ENCODE data around the gene FPR2. TPM values are rescaled to one million over a fixed set of nuclear protein-coding genes. Genes with fewer than 3 reads are reported as not detected.

The FPR2 gene
- total and polyA plus RNA-seq, 9 of the 15 experiments (the other 6 are each of a cell fraction or from before 2014, with no cell fraction given) = 0.03 to 0.15 (median 0.07) TPM; not detected in 6

DNA sequence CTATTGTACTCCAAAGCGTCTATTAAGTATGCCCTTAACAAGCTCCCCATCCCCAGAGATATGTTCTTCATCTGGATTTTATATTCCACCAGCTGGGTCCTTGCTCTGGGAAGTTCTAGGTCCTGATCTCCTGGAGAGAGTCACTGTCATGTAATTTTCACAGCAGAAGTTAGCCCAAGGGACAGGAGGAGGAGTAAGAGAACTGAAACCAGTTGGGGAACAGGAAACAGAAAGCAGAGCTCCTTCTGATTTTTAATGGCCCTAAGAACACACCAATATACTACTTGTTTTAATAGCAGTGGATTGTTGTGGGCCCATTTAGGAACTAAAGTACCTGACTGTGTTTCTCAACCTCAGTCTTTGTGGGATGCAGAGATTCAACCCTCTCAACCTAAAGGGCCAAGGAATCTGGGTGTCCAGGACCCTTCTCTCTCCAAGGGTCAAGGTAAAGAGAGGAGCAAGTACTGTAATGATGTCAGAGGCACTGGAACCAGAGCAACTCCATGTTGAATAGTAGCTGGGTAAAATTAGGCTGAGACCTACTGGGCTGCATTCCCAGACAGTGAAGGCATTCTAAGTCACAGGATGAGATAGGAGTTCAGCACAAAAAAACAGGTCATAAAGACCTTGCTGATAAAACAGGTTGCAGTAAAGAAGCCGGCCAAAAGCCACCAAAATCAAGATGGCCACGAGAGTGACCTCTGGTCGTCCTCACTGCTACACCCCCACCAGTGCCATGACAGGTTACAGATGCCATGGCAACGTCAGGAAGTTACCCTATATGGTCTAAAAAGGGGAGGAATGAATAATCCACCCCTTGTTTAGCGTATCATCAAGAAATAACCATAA, 25.9 kb downstream of the FPR2 start (continued):
- TF ChIP-seq, protein P1, sequence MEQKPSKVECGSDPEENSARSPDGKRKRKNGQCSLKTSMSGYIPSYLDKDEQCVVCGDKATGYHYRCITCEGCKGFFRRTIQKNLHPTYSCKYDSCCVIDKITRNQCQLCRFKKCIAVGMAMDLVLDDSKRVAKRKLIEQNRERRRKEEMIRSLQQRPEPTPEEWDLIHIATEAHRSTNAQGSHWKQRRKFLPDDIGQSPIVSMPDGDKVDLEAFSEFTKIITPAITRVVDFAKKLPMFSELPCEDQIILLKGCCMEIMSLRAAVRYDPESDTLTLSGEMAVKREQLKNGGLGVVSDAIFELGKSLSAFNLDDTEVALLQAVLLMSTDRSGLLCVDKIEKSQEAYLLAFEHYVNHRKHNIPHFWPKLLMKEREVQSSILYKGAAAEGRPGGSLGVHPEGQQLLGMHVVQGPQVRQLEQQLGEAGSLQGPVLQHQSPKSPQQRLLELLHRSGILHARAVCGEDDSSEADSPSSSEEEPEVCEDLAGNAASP (IDR thresholded peaks at IDR 0.05) = no peak
- no peak for TF ChIP-seq CREM (IDR thresholded peaks at IDR 0.05; ENCODE audit: low read depth)
- no peak for TF ChIP-seq BRF1 (IDR thresholded peaks at IDR 0.05; ENCODE audit: borderline replicate concordance, extremely low read depth, insufficient read length)
- no peak for TF ChIP-seq ARID3A (IDR thresholded peaks at IDR 0.05; ENCODE audit: borderline replicate concordance, low read depth, low read length)
- no peak for TF ChIP-seq MEIS2 (IDR thresholded peaks at IDR 0.05; ENCODE audit: partially characterized antibody)
- no peak for TF ChIP-seq SMARCA5 (IDR thresholded peaks at IDR 0.05)
- TF ChIP-seq LEF1 (IDR thresholded peaks at IDR 0.05) = no peak
- TF ChIP-seq MAFG (tag; conservative IDR thresholded peaks at IDR 0.05) = peak; percentile 79
- no peak for TF ChIP-seq CHAMP1 (IDR thresholded peaks at IDR 0.05)
- TF ChIP-seq SREBF1 (IDR thresholded peaks at IDR 0.05; ENCODE audit: borderline replicate concordance, low read depth, low read length) = no peak
- TF ChIP-seq E2F6 (IDR thresholded peaks at IDR 0.05; ENCODE audit: borderline replicate concordance in 1 of 2, extremely low read depth in 1 of 2, insufficient read depth in 1 of 2, insufficient read length in 1 of 2, low read depth in 1 of 2, low read length in 1 of 2, poor library complexity in 1 of 2, severe bottlenecking in 1 of 2) = no peak
- TF ChIP-seq SAP30 (IDR thresholded peaks at IDR 0.05; ENCODE audit: borderline replicate concordance, insufficient read depth, low read depth, low read length, poor library complexity, severe bottlenecking) = no peak
- no peak for TF ChIP-seq SRSF7 (optimal IDR thresholded peaks at IDR 0.05; ENCODE audit: low read depth, low read length)
- TF ChIP-seq FOS (IDR thresholded peaks at IDR 0.05; ENCODE audit: extremely low read depth, insufficient read length) = no peak
- no peak for TF ChIP-seq USF2 (CRISPR knock-in tag; IDR thresholded peaks at IDR 0.05)
- TF ChIP-seq ZC3H8 (IDR thresholded peaks at IDR 0.05) = no peak
- no peak for TF ChIP-seq ZFP30 (CRISPR knock-in tag; IDR thresholded peaks at IDR 0.05; ENCODE audit: borderline replicate concordance)
- TF ChIP-seq CBFA2T2 (conservative IDR thresholded peaks at IDR 0.05) = no peak
- TF ChIP-seq BMI1 (IDR thresholded peaks at IDR 0.05; ENCODE audit: low read length) = no peak

Data from K562 (cell line).